Measurements from ENCODE around the gene ITPR2. TPM values are rescaled to one million over a fixed set of nuclear protein-coding genes. Genes with fewer than 3 reads are reported as not detected.

Gene ITPR2
- total RNA-seq, 4 donors from 2014 or later: 42.8 to 62.5 (median 52.1) TPM

- WGBS, 2 donors: 65 to 77% methylated on average over 4 of the region's 4 CpGs
- no peak for TF ChIP-seq CTCF (IDR thresholded peaks at IDR 0.05)
- no peak for TF ChIP-seq POLR2A (IDR thresholded peaks at IDR 0.05)
- intact Hi-C loops (cut with DNase I; ENCODE audit: low total_unique reads): no loop called here
- no peak for DNase-seq (ENCODE audit: low spot score in 2 of 2)
- no peak overlapping the region for H3K4me3 ChIP-seq (ENCODE audit: low read depth, poor library complexity, severe bottlenecking)
These were observed 463.4 kb downstream of the ITPR2 start for GRCh38 chr12:26369588-26369987.

- H3K4me3 ChIP-seq (ENCODE audit: low read depth, poor library complexity, severe bottlenecking): no peak overlapping the region
- no peak for DNase-seq (ENCODE audit: low spot score in 2 of 2)
- WGBS, 2 donors: 55 to 68% methylated on average over 1 of the region's 1 CpG
- TF ChIP-seq CTCF (IDR thresholded peaks at IDR 0.05): no peak
- TF ChIP-seq POLR2A (IDR thresholded peaks at IDR 0.05): no peak
- intact Hi-C loops (cut with DNase I; ENCODE audit: low total_unique reads): no loop called here
These were observed 464.8 kb downstream of the ITPR2 start for GRCh38 chr12:26367991-26368730.

- no peak for DNase-seq (ENCODE audit: low spot score in 2 of 2)
- intact Hi-C loops (cut with DNase I; ENCODE audit: low total_unique reads): no loop called here
- 95 to 100% methylated on average over 1 of the region's 1 CpG for WGBS, 2 donors
- no peak for TF ChIP-seq POLR2A (IDR thresholded peaks at IDR 0.05)
- no peak overlapping the region for H3K4me3 ChIP-seq (ENCODE audit: low read depth, poor library complexity, severe bottlenecking)
These were observed 471.0 kb downstream of the ITPR2 start for GRCh38 chr12:26361964-26362363.

- 90 to 93% methylated on average over 10 of the region's 10 CpGs for WGBS, 2 donors
- TF ChIP-seq CTCF (IDR thresholded peaks at IDR 0.05) (no peak), POLR2A (IDR thresholded peaks at IDR 0.05) (no peak)
- intact Hi-C loops (cut with DNase I; ENCODE audit: low total_unique reads): no loop called here
- DNase-seq (ENCODE audit: low spot score in 2 of 2): no peak
- no peak overlapping the region for H3K4me3 ChIP-seq (ENCODE audit: low read depth, poor library complexity, severe bottlenecking)
These were observed 472.9 kb downstream of the ITPR2 start for GRCh38 chr12:26360062-26360461.

- TF ChIP-seq CTCF (IDR thresholded peaks at IDR 0.05) (no peak), POLR2A (IDR thresholded peaks at IDR 0.05) (no peak)
- WGBS, 2 donors: 86 to 91% methylated on average over 5 of the region's 5 CpGs
- no peak for DNase-seq (ENCODE audit: low spot score in 2 of 2)
- no peak overlapping the region for H3K4me3 ChIP-seq (ENCODE audit: low read depth, poor library complexity, severe bottlenecking)
- intact Hi-C loops (cut with DNase I; ENCODE audit: low total_unique reads): no loop called here
These were observed 473.4 kb downstream of the ITPR2 start for GRCh38 chr12:26359576-26359975.

- intact Hi-C loops (cut with DNase I; ENCODE audit: low total_unique reads): no loop called here
- TF ChIP-seq CTCF (IDR thresholded peaks at IDR 0.05) (no peak), POLR2A (IDR thresholded peaks at IDR 0.05) (no peak)
- H3K4me3 ChIP-seq (ENCODE audit: low read depth, poor library complexity, severe bottlenecking): no peak overlapping the region
- no peak for DNase-seq (ENCODE audit: low spot score in 2 of 2)
These were observed 474.3 kb downstream of the ITPR2 start for GRCh38 chr12:26358651-26359050.

All from lower leg skin (tissue), 4 donors.